GM12872 (cell line): ENCODE measurements around the gene CFAP57.

Source experiments
- TF ChIP-seq, protein P1 (sequence below): IDR thresholded peaks from 3 replicates; pipeline ENCODE4 v1.5.1; 2011; ENCODE audit warnings: low read depth, mild to moderate bottlenecking, low read length, moderate library complexity; ENCODE audit not compliant: insufficient read depth

The CFAP57 gene

DNA sequence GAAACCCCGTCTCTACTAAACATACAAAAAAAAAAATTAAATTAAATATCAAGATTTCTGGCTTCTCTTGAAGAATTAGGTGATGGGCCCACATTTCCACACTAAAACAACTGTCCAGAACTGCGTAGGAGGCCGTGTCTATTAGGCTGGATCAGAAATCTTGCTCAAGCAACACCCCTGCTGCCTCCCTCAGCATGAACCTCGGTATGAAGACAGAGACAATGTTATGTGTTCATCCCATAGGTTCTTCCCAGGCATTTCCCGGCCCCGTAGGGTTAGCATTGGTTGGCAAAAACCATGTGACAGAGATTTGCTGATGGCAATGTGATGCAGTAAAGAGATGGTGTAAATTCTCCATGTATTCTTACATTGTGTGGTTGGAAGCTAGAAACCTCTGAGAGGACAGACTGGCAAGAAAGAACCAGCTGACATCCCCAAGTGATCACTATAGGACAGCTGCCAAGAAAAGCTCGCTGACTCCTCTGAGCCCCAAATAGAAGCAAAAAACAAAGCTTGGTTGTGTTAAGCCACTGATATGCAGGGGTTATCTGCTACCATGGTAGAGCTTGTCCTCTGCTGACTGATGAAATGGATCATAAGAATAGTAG, 34.6 kb upstream of the CFAP57 start:
- TF ChIP-seq, protein P1, sequence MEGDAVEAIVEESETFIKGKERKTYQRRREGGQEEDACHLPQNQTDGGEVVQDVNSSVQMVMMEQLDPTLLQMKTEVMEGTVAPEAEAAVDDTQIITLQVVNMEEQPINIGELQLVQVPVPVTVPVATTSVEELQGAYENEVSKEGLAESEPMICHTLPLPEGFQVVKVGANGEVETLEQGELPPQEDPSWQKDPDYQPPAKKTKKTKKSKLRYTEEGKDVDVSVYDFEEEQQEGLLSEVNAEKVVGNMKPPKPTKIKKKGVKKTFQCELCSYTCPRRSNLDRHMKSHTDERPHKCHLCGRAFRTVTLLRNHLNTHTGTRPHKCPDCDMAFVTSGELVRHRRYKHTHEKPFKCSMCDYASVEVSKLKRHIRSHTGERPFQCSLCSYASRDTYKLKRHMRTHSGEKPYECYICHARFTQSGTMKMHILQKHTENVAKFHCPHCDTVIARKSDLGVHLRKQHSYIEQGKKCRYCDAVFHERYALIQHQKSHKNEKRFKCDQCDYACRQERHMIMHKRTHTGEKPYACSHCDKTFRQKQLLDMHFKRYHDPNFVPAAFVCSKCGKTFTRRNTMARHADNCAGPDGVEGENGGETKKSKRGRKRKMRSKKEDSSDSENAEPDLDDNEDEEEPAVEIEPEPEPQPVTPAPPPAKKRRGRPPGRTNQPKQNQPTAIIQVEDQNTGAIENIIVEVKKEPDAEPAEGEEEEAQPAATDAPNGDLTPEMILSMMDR, result no peak

DNA sequence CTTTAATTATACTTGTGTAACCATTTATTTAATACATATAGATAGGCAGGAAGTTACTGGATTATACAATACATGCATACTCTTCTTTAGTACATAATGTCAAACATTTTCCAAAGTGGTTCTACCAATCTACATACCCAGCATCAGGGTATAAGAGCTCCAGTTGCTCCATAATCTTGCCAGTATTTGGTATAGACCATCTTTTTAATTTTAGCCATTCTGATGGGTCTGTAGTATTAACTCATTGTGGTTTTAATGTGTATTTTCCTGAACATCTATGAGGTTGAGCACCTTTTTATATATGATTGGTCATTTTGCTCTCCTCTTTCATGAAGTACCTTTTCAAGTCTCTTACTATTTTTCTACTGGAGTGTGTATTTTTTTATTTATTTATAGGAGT, 32.1 kb upstream of the CFAP57 start:
- TF ChIP-seq, protein P1, result no peak

DNA sequence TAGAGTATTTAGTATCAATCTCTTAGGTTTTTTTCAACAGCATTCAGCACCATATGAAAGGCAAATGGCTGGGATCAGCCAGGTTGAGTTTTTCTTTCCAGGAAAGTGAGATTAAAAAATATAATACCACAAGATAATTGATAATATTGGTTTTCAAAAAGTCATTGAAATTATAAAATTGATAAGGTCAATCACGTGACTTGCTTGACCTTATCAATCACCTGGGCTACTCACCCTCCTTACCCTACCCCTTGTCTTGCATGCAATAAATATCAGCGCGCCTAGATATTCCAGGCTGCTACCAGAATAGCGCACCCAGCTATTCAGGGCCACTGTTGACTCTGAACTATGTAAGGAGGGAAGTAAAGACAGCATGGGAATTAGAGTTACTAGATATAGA, 31.5 kb upstream of the CFAP57 start:
- TF ChIP-seq, protein P1, result no peak

DNA sequence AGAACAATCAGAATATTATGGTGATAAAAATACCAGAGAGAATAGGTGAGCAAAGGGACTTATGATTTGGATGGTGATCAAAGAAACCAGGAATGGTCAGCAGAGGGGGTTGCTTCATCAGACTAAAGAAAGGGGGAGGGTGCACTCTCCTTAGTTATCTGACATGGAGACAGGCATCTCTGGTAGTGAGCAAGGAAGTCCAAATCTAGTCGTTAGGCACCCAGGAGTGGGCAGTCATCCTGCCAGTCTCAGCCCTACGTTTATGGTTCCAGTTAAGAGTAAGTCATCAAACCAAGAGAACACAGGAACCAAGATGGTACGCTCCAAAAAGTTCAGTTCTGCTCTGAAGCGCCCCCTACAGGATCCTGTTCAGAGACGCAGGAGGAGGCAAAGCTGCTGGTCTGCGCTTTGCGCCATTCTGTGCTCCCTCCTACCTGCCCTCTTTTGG, 28.7 kb upstream of the CFAP57 start:
- TF ChIP-seq, protein P1, result peak; percentile 54

DNA sequence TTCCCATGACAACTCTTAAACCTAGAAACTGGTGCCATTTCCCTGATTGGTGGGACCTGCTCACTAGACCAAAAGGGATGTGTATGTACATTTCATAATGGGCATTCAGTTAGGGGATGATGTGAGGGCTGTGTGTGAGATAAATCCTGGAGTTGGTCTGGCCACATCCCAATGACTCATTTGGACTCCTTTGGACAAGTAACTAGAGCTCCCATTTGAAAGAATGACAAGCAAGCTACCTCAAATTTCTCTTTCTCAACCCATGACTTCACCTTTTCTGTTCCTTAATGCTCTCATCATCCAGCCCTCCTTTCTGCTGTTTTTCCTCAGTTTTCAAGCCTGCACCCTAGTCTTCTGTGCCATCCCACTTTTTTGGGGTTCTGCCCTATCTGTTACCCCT, 27.9 kb upstream of the CFAP57 start:
- TF ChIP-seq, protein P1, result no peak

DNA sequence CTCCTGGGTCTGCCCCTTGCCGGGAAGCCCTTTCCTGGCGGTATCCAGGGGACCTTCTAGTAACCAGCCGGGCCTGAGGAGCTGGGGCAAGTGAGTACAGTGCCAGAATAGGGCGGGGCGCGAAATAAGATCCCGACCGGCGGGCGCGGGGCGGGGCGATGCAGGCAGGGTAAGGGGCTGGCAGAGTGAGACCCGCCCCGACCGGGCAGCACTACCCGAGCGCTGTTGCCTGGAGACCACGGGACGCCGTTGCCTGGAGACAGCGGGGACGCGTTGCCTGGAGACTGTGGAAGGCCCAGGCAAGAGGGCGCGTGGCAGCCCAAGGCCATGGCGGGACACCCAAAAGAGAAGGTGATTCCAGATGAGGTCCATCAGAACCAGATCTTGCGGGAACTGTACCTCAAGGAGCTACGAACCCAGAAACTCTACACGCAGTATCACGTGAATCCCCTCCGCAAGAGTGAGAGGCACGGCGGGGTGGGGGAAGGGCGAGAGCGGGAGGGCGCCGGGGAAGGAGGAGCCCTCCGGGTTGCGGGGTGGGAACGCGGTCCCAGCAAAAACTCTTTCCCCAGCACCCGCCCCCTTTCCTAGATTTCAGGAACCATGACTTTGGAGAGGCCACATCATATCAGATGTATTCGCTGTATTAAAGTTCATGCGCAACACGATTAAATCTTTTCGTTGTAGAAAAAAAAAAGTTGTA, 24.4 kb upstream of the CFAP57 start:
- TF ChIP-seq, protein P1, result no peak

DNA sequence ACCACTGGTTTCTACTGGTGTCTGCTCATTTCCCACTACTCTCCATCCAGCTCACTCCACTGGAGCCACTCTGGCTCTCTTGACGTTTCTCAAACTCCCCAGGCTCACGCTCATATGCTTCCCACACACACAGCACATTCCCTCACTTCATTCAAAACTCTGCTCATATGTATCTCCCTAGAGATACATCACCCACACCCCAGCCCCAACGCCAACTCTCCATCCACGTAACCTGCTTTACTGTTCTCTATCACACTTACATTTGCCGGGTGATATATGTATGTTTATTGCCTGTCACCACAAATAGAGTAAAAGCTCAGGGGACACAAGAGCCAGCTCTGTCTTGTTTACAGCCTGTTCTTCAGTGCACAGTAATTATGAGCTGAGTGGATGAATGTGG, 22.2 kb upstream of the CFAP57 start:
- TF ChIP-seq, protein P1, result no peak
